Stimulated activated CD8-positive, alpha-beta memory T cell treated with anti-CD3 and anti-CD28 coated beads, Interleukin-4, amount 100 ng/mL, for 24 hours (primary cell): ENCODE results near the gene JUNB.

Experiments used
- DNase-seq: peaks from one replicate; pipeline ENCODE4 v3.0.0-alpha.2; 2020; ENCODE audit warnings: low read depth

Gene JUNB

DNA sequence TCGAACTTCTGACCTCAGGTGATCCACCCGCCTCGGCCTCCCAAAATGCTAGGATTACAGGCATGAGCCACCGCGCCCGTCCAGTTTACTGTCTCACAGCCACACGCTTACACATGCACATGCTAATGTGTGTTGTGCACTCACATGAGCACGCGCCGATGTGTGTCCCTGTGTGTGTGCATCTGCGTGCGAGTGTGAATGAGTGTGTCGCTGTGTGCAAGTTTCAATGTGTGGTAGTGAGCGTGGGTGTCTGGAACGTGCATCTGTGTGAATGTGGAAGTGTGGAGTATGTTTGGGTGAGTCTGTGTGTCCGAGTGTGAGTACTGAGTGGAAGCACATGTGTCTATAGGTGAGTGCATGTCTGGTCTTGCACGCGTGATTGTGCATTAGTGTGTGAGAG, 51.2 kb downstream of the JUNB start:
- DNase-seq, result no peak
